H1 (cell line): Measurements from ENCODE around the gene RCOR2. TPM values are rescaled to one million over a fixed set of nuclear protein-coding genes. Genes with fewer than 3 reads are reported as not detected.

Experiments used
- CTCF ChIA-PET: fragments of 300-600 bp; sonication (Branson Sonifier 250); formaldehyde crosslinking; loops from one replicate; lab custom pipeline; 2021; ENCODE audit not compliant: partially characterized antibody; lab: Charles Lee
- POLR2A ChIA-PET: fragments of 300-600 bp; sonication (Branson Sonifier 250); formaldehyde crosslinking; loops from one replicate; lab custom pipeline; 2021; ENCODE audit warnings: inconsistent platforms; ENCODE audit not compliant: partially characterized antibody; lab: Charles Lee
- DNase-seq, 2 experiments: peaks; one replicate each; pipeline versions ENCODE4 v3.0.0 to v3.0.0-alpha.2; 2010 to 2022; ENCODE audit warnings: low spot score in 2 of 2, low read depth in 1 of 2, mixed read lengths in 1 of 2
- FAIRE-seq: peaks from 2 replicates; lab custom pipeline; 2011; peaks lifted over from hg19 to GRCh38; lab: Jason Lieb, UNC
- H2AFZ ChIP-seq: 2 replicates; pipeline ENCODE4 v1.8.1; 2012; ENCODE audit warnings: low read length, inconsistent platforms
- H2AK5ac ChIP-seq: 2 replicates; pipeline ENCODE4 v1.6.1; 2013; ENCODE audit warnings: low read depth, low read length
- H2BK120ac ChIP-seq: replicated peaks from 2 replicates; pipeline ENCODE3; 2013; ENCODE audit warnings: low read depth, low read length, inconsistent platforms
- H2BK12ac ChIP-seq: 2 replicates; pipeline ENCODE4 v1.6.1; 2013; ENCODE audit warnings: low read depth, low read length
- H2BK15ac ChIP-seq: 2 replicates; pipeline ENCODE4 v1.6.1; 2013; ENCODE audit warnings: low read length
- H2BK20ac ChIP-seq: 2 replicates; pipeline ENCODE4 v1.6.1; 2013; ENCODE audit warnings: low read length
- H2BK5ac ChIP-seq: 2 replicates; pipeline ENCODE4 v1.6.1; 2013; ENCODE audit warnings: low read depth, low read length
- H3K14ac ChIP-seq: 2 replicates; pipeline ENCODE4 v1.6.1; 2013; ENCODE audit warnings: inconsistent platforms; ENCODE audit not compliant: insufficient read length
- H3K18ac ChIP-seq: 2 replicates; pipeline ENCODE4 v1.6.1; 2013; ENCODE audit warnings: low read length; ENCODE audit errors: extremely low read depth
- H3K23ac ChIP-seq: 2 replicates; pipeline ENCODE4 v1.6.1; 2013; ENCODE audit warnings: inconsistent platforms; ENCODE audit not compliant: insufficient read length
- H3K23me2 ChIP-seq: 2 replicates; pipeline ENCODE4 v1.6.1; 2013; ENCODE audit warnings: low read depth, low read length
- H3K27ac ChIP-seq: 2 replicates; pipeline ENCODE4 v1.6.1; 2011; ENCODE audit warnings: low read depth, low read length, inconsistent platforms
- H3K27me3 ChIP-seq, 4 experiments: replicated peaks in 1 of 4; 1 replicate in 1 of 4; 2 replicates in 3 of 4; pipeline versions ENCODE4 v1.6.1 to v1.8.1; 2011 to 2013; ENCODE audit warnings: low read length in 3 of 4, mild to moderate bottlenecking in 3 of 4, inconsistent platforms in 2 of 4, mixed read lengths in 2 of 4, moderate library complexity in 1 of 4; ENCODE audit not compliant: control insufficient read depth in 3 of 4, insufficient read depth in 3 of 4; ENCODE audit errors: extremely low read depth in 1 of 4
- H3K36me3 ChIP-seq, 4 experiments: 2 replicates each; pipeline versions ENCODE4 v1.6.1 to v1.8.1; 2011 to 2013; ENCODE audit warnings: mild to moderate bottlenecking in 4 of 4, low read length in 3 of 4, moderate library complexity in 2 of 4, control low read depth in 1 of 4, inconsistent platforms in 1 of 4; ENCODE audit not compliant: insufficient read depth in 4 of 4, control insufficient read depth in 2 of 4
- H3K4ac ChIP-seq: replicated peaks from 2 replicates; pipeline ENCODE3; 2013; ENCODE audit warnings: low read length, low read depth, mixed read lengths, inconsistent platforms; ENCODE audit not compliant: insufficient read length
- H3K4me1 ChIP-seq, 4 experiments: replicated peaks in 1 of 4; 1 replicate in 1 of 4; 2 replicates in 3 of 4; pipeline versions ENCODE4 v1.6.1 to v1.8.1; 2011 to 2013; ENCODE audit warnings: low read length in 3 of 4, inconsistent platforms in 2 of 4, mixed read lengths in 1 of 4; ENCODE audit not compliant: insufficient read depth in 4 of 4, control insufficient read depth in 3 of 4
- H3K4me2 ChIP-seq, 2 experiments: 2 replicates each; pipeline versions ENCODE4 v1.6.1 to v1.8.1; 2011 to 2013; ENCODE audit warnings: low read depth in 2 of 2, low read length in 2 of 2, control low read depth in 1 of 2, inconsistent platforms in 1 of 2, mild to moderate bottlenecking in 1 of 2; ENCODE audit not compliant: insufficient read depth in 1 of 2
- H3K4me3 ChIP-seq, 4 experiments: fragments of 200-600, 300-600 bp in 1 of 4; sonication (generic), shearing (Covaris generic), sonication (Bioruptor Twin) in 1 of 4; 2 replicates each; pipeline versions ENCODE4 v1.5.1 to v1.8.1; 2011 to 2016; ENCODE audit warnings: low read length in 4 of 4, low read depth in 3 of 4, control low read depth in 2 of 4, inconsistent platforms in 2 of 4, mild to moderate bottlenecking in 2 of 4, mixed read lengths in 1 of 4, moderate library complexity in 1 of 4; ENCODE audit not compliant: insufficient read depth in 2 of 4; ENCODE audit errors: extremely low read depth in 1 of 4
- H3K56ac ChIP-seq: replicated peaks from 2 replicates; pipeline ENCODE3; 2013; ENCODE audit warnings: low read depth, mild to moderate bottlenecking, mixed read lengths, low read length, inconsistent platforms; ENCODE audit not compliant: insufficient read length
- H3K79me1 ChIP-seq: 2 replicates; pipeline ENCODE4 v1.6.1; 2013; ENCODE audit warnings: low read depth, low read length, control low read depth
- H3K79me2 ChIP-seq, 2 experiments: 2 replicates each; pipeline versions ENCODE4 v1.6.1 to v1.8.1; 2012 to 2013; ENCODE audit warnings: low read length in 2 of 2, mild to moderate bottlenecking in 2 of 2, inconsistent platforms in 1 of 2; ENCODE audit not compliant: insufficient read depth in 2 of 2, control insufficient read depth in 1 of 2
- H3K9ac ChIP-seq, 4 experiments: replicated peaks in 1 of 4; 1 replicate in 1 of 4; 2 replicates in 3 of 4; pipeline versions ENCODE4 v1.6.1 to v1.8.1; 2011 to 2013; ENCODE audit warnings: low read depth in 3 of 4, low read length in 3 of 4, control low read depth in 2 of 4, mild to moderate bottlenecking in 2 of 4, moderate library complexity in 2 of 4, inconsistent platforms in 1 of 4; ENCODE audit errors: extremely low read depth in 1 of 4
- H3K9me3 ChIP-seq, 2 experiments: 2 replicates each; pipeline versions ENCODE4 v1.6.1 to v1.8.1; 2012 to 2013; ENCODE audit warnings: mild to moderate bottlenecking in 2 of 2, moderate library complexity in 2 of 2, control low read depth in 1 of 2, inconsistent platforms in 1 of 2, low read depth in 1 of 2, low read length in 1 of 2, mixed read lengths in 1 of 2; ENCODE audit not compliant: insufficient read depth in 2 of 2
- H4K20me1 ChIP-seq, 2 experiments: replicated peaks in 1 of 2; 2 replicates each; pipeline versions ENCODE3 to v1.8.1; 2011 to 2013; ENCODE audit warnings: inconsistent platforms in 2 of 2, low read length in 2 of 2, mild to moderate bottlenecking in 1 of 2; ENCODE audit not compliant: insufficient read depth in 2 of 2, control insufficient read depth in 1 of 2
- H4K5ac ChIP-seq: 2 replicates; pipeline ENCODE4 v1.6.1; 2013; ENCODE audit warnings: low read length, low read depth, mixed read lengths, inconsistent platforms; ENCODE audit not compliant: insufficient read length
- H4K8ac ChIP-seq: 2 replicates; pipeline ENCODE4 v1.8.0; 2013; ENCODE audit warnings: mild to moderate bottlenecking, moderate library complexity, low read length, inconsistent platforms; ENCODE audit not compliant: insufficient read depth; ENCODE audit errors: extremely low read depth
- H4K91ac ChIP-seq: replicated peaks from 2 replicates; pipeline ENCODE3; 2013; ENCODE audit warnings: low read length, mixed read lengths, inconsistent platforms; ENCODE audit not compliant: insufficient read length
- JUND ChIP-seq: IDR thresholded peaks from 2 replicates; pipeline ENCODE4 v1.6.1; 2011; ENCODE audit warnings: mild to moderate bottlenecking, improper control_type of control experiment, low read length
- SP2 ChIP-seq: IDR thresholded peaks from 2 replicates; pipeline ENCODE4 v1.6.1; 2012; ENCODE audit warnings: mild to moderate bottlenecking, low read length, inconsistent platforms
- TCF12 ChIP-seq: IDR thresholded peaks from 2 replicates; pipeline ENCODE4 v1.6.1; 2011; ENCODE audit warnings: low read depth, mild to moderate bottlenecking, low read length
- WGBS, 2 experiments: shearing (Covaris generic) in 1 of 2; methylation state at CpG; one replicate each; pipeline versions ENCODE4 v1.1.6 to v1.1.7; 2013 to 2015; ENCODE audit warnings: low lambda C conversion rate in 2 of 2, mixed read lengths in 2 of 2, inconsistent platforms in 1 of 2, low coverage in 1 of 2, missing lambda C conversion rate in 1 of 2; ENCODE audit not compliant: insufficient replicate concordance in 2 of 2, insufficient coverage in 1 of 2, insufficient read length in 1 of 2; ENCODE audit errors: extremely low coverage in 1 of 2, missing lambda C conversion rate in 1 of 2; 5-methylcytosine and 5-hydroxymethylcytosine counted together
- polyA plus RNA-seq, 7 experiments: library from polyadenylated mRNA; depleted of rRNA in 3 of 7; stranded (reverse) in 5 of 7; unstranded in 2 of 7; fragments of >200 nt in 5 of 7; fragments of 200-250 nt in 2 of 7; gene quantifications; 1 replicate in 5 of 7; 2 replicates in 1 of 7; 4 replicates in 1 of 7; pipeline versions ENCODE4 v1.2.1 to v1.2.3, GENCODE V29; 2011 to 2013; ENCODE audit warnings: missing spikeins in 2 of 7, mixed read lengths in 2 of 7
- total RNA-seq: library from RNA; stranded (reverse); fragmentation: NEBNext Ultra II Directional; extraction: Animal tissue kit (Norgen Biotek cat#: 25700); gene quantifications from 2 replicates; pipeline ENCODE4 v1.2.1, GENCODE V29; 2021

The RCOR2 gene
- total and polyA plus RNA-seq, 2 of the 8 experiments (the other 6 are each of a cell fraction or from before 2014, with no cell fraction given), result 54.6 to 78.0 TPM

DNA sequence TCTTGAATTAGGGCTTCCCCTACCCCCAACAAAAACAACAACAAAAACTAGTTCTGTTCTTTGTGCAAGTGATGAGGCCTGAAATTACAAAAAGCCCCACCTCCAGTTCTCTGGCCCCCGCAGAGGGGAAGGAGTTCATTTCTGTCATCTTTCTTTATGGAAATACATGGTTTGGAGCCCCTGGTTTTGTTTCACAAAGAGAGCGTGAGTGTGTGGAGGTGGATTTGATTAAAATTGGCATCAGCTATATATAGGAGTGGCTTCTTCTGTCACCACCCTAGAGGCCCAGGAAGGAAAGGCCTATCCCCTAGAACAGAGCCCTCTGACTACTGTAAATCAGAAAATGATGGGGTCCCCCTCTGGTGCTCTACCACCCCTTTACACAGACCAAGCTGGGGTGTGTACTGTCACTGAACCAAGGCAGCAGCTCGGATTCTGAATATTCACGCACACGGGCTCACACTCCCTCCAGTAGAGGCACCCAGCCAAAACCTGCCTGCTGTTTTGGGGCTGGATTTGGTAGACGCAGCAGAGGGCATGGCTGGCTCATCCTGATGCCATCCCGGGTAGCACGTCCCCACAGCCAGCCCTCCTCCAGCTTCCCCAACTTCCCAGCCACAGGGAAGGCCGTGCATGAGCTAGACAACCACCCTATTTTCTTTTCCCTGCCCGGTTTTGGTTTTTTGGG lies 19.4 kb downstream of the RCOR2 start:
- no peak overlapping the region for H3K18ac ChIP-seq
- no peak overlapping the region for H2BK120ac ChIP-seq
- no peak overlapping the region for H2BK20ac ChIP-seq
- H2BK12ac ChIP-seq, result no peak overlapping the region
- no peak overlapping the region for H3K9ac ChIP-seq
- no peak for DNase-seq
- H4K20me1 ChIP-seq, result peaks cover 4 to 9% of the 10 kb centered on the region in 2 experiments
- no peak overlapping the region for H4K5ac ChIP-seq
- H3K79me1 ChIP-seq, result peaks cover 4% of the 10 kb centered on the region
- H3K9me3 ChIP-seq, result no peaks in the 10 kb centered on the region
- H2AK5ac ChIP-seq, result no peak overlapping the region
- no peak overlapping the region for H3K4me2 ChIP-seq
- ChIA-PET POLR2A (interaction anchor here (0.9 to 1.5 kb wide), 3 partner anchors 8 to 59 kb away, joined by 3 to 4 read pairs (median 3); partner anchors contain the start of gene MARK2), CTCF (interaction anchor here (1.0 to 11.1 kb wide), 8 partner anchors 9 to 70 kb away, joined by 3 to 163 read pairs (median 4); partner anchors contain the start of gene MARK2)
- H3K36me3 ChIP-seq, result peaks cover 36 to 62% (median 52%) of the 10 kb centered on the region in 4 experiments
- no peak overlapping the region for H3K4me3 ChIP-seq
- H2AFZ ChIP-seq, result no peak overlapping the region
- no peaks in the 10 kb centered on the region for H3K4me1 ChIP-seq
- H3K23me2 ChIP-seq, result no peaks in the 10 kb centered on the region; the same call in 1 of the 2 replicates
- no peak overlapping the region; the same call in 1 of the 2 replicates for H4K8ac ChIP-seq
- 93% methylated on average over 10 of the region's 10 CpGs; no CpG with 5 or more reads in 1 of the 2 experiments for WGBS, 2 experiments
- H3K4ac ChIP-seq, result no peak overlapping the region
- H3K79me2 ChIP-seq, result peaks cover 0 to 15% of the 10 kb centered on the region in 2 experiments; a peak in 2 of 4 replicates
- no peak overlapping the region for H3K14ac ChIP-seq
- no peak overlapping the region for H3K23ac ChIP-seq
- no peak overlapping the region for H2BK5ac ChIP-seq
- no peak overlapping the region for H3K56ac ChIP-seq
- no peak overlapping the region for H2BK15ac ChIP-seq
- no peak overlapping the region for H3K27ac ChIP-seq
- FAIRE-seq, result no peak
- H4K91ac ChIP-seq, result no peak overlapping the region
- H3K27me3 ChIP-seq, result no peaks in the 10 kb centered on the region
- TF ChIP-seq SP2, result no peak
- TF ChIP-seq JUND, result no peak
- no peak for TF ChIP-seq TCF12
